Measurements from ENCODE around the gene TEAD1.
"Not testable (repeated sequence)": the region's sequence is repeated elsewhere in the genome, so short reads cannot be mapped to it uniquely, and the experiment has no call there.

DNA sequence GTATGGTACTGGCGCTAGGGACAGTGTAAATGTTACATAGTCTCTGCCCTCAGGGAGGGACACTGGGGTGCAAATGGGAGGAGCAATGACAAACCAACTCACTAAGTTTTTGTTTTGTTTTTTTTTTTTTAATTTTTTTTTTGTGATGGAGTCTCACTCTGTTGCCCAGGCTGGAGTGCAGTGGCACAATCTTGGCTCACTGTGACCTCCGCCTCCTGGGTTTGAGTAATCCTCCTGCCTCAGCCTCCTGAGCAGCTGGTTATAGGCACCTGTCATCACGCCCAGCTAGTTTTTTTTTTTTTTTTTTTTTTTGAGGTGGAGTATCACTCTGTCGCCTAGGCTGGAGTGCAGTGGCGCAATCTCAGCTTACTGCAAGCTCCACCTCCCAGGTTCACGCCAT, 83.9 kb downstream of the TEAD1 start:
- TF ChIP-seq, protein P1, sequence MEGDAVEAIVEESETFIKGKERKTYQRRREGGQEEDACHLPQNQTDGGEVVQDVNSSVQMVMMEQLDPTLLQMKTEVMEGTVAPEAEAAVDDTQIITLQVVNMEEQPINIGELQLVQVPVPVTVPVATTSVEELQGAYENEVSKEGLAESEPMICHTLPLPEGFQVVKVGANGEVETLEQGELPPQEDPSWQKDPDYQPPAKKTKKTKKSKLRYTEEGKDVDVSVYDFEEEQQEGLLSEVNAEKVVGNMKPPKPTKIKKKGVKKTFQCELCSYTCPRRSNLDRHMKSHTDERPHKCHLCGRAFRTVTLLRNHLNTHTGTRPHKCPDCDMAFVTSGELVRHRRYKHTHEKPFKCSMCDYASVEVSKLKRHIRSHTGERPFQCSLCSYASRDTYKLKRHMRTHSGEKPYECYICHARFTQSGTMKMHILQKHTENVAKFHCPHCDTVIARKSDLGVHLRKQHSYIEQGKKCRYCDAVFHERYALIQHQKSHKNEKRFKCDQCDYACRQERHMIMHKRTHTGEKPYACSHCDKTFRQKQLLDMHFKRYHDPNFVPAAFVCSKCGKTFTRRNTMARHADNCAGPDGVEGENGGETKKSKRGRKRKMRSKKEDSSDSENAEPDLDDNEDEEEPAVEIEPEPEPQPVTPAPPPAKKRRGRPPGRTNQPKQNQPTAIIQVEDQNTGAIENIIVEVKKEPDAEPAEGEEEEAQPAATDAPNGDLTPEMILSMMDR (IDR thresholded peaks at IDR 0.05): not testable (repeated sequence)
- TF ChIP-seq ZFX (IDR thresholded peaks at IDR 0.05; ENCODE audit: borderline replicate concordance): not testable (repeated sequence)

Data from 22Rv1 (cell line).